Measurements from ENCODE around the gene SHQ1. TPM values are rescaled to one million over a fixed set of nuclear protein-coding genes. Genes with fewer than 3 reads are reported as not detected.

Gene SHQ1
- total RNA-seq, 1 experiment from 2014 or later, result 32.5 TPM

DNA sequence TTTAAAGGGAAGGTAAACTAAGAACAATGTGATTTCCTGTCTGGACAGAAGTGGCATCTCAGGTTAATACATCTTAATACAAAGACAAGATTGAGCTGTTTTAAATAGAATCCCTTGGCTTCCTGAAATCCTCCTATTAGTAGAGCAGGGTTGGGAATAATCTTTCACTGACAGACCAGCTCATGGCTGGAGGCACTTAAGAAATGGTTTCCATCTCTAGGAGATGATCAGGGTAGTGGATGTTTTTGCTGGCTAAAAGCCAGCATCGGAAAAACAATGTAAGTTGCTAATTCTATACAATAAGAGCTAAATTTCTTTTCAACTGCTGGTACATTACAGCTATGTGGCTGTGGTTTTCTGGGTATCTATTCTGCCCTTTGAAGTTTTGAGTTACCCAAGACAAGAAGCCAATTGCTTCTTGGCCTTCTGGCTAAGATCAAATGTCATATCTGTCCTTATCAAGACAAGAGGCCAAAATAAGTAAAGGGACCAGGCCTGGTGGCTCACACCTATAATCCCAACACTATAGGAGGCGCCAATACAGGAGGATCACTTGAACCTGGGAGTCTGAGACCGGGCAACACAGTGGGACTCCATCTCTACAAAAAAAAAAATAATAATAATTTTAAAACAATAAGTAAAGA lies 49.6 kb downstream of the SHQ1 start:
- no peaks in the 10 kb centered on the region for H3K27me3 Mint-ChIP-seq (ENCODE audit: low read depth)

More for the DNA sequence above, 49.6 kb downstream of the SHQ1 start:
- H4K91ac ChIP-seq (ENCODE audit: insufficient read length, low read depth, low read length), result no peak overlapping the region
- no peak overlapping the region for H3K4me2 ChIP-seq (ENCODE audit: insufficient read depth, insufficient read length, low read length)
- no peak overlapping the region for H4K8ac ChIP-seq (replicated peaks; ENCODE audit: insufficient read length, low read depth, low read length)
- H4K20me1 ChIP-seq (ENCODE audit: control insufficient read depth, insufficient read depth, insufficient read length), result peaks cover 3% of the 10 kb centered on the region
- H3K23me2 ChIP-seq (ENCODE audit: insufficient read length, low read depth, low read length, poor library complexity, severe bottlenecking), result no peaks in the 10 kb centered on the region
- no peak for DNase-seq
- H3K27ac ChIP-seq (ENCODE audit: insufficient read length, low read depth, low read length), result no peak overlapping the region
- no peak overlapping the region for H2BK12ac ChIP-seq (ENCODE audit: insufficient read length, low read depth, low read length)
- H2BK5ac ChIP-seq (ENCODE audit: insufficient read length, low read length), result no peak overlapping the region
- no peak overlapping the region for H2BK120ac ChIP-seq (ENCODE audit: low read depth, low read length, poor library complexity, severe bottlenecking)
- Mint-ChIP-seq H3K4me1 (peaks cover 30 to 36% of the 10 kb centered on the region in 2 experiments), H3K27ac (no peak overlapping the region; a peak in 1 of 7 replicates), H3K36me3 (ENCODE audit: insufficient read depth in 1 of 3, low read depth in 3 of 3) (peaks cover 0 to 6% (median 2%) of the 10 kb centered on the region in 3 experiments; a peak in 2 of 7 replicates), H3K4me3 (no peak overlapping the region), H3K9me3 (no peaks in the 10 kb centered on the region)
- no peak overlapping the region for H3K56ac ChIP-seq (ENCODE audit: insufficient read length, low read depth, low read length)
- H3K9ac ChIP-seq (ENCODE audit: extremely low read depth, insufficient read length, low read length), result no peak overlapping the region
- no peak overlapping the region for H2BK20ac ChIP-seq (ENCODE audit: low read depth, low read length, poor library complexity, severe bottlenecking)
- TF ChIP-seq, protein P1, sequence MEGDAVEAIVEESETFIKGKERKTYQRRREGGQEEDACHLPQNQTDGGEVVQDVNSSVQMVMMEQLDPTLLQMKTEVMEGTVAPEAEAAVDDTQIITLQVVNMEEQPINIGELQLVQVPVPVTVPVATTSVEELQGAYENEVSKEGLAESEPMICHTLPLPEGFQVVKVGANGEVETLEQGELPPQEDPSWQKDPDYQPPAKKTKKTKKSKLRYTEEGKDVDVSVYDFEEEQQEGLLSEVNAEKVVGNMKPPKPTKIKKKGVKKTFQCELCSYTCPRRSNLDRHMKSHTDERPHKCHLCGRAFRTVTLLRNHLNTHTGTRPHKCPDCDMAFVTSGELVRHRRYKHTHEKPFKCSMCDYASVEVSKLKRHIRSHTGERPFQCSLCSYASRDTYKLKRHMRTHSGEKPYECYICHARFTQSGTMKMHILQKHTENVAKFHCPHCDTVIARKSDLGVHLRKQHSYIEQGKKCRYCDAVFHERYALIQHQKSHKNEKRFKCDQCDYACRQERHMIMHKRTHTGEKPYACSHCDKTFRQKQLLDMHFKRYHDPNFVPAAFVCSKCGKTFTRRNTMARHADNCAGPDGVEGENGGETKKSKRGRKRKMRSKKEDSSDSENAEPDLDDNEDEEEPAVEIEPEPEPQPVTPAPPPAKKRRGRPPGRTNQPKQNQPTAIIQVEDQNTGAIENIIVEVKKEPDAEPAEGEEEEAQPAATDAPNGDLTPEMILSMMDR (conservative IDR thresholded peaks at IDR 0.05), result no peak
- H3K9me3 ChIP-seq (ENCODE audit: control insufficient read depth, low read depth, low read length), result no peaks in the 10 kb centered on the region
- no peaks in the 10 kb centered on the region for H3K27me3 ChIP-seq (ENCODE audit: insufficient read depth, low read length)
- no peaks in the 10 kb centered on the region for H3K79me2 ChIP-seq (ENCODE audit: insufficient read depth, low read length)
- no peak overlapping the region for H2BK15ac ChIP-seq (ENCODE audit: low read depth, low read length)
- H3K4me1 ChIP-seq (ENCODE audit: insufficient read depth, low read length), result peaks cover 9% of the 10 kb centered on the region; the same call in 1 of the 2 replicates
- H3K23ac ChIP-seq (ENCODE audit: insufficient read length, low read depth, low read length), result no peak overlapping the region
- no peak overlapping the region for H3K14ac ChIP-seq (ENCODE audit: insufficient read depth, low read length)
- H3T11ph ChIP-seq (ENCODE audit: low read length), result no peak overlapping the region
- H3K18ac ChIP-seq (ENCODE audit: insufficient read length, low read depth, low read length), result no peak overlapping the region
- H2AFZ ChIP-seq (ENCODE audit: low read length), result no peak overlapping the region
- WGBS (ENCODE audit: extremely low coverage, insufficient read length, low lambda C conversion rate), result no CpG with 5 or more reads among the region's 3 CpGs
- no peak overlapping the region for H2AK5ac ChIP-seq (ENCODE audit: insufficient read length, low read length)
- no peak overlapping the region for H3K4ac ChIP-seq (ENCODE audit: low read depth, low read length)
- no peak overlapping the region for H4K5ac ChIP-seq (ENCODE audit: insufficient read length, low read depth, low read length)
- no peaks in the 10 kb centered on the region for H3K79me1 ChIP-seq (ENCODE audit: insufficient read depth, low read depth, low read length, poor library complexity, severe bottlenecking)
